ENCODE data around the gene BRD3OS. TPM values are rescaled to one million over a fixed set of nuclear protein-coding genes. Genes with fewer than 3 reads are reported as not detected.
A peak's percentile ranks its signal among the peaks of the same experiment; 100 is the strongest.

Gene BRD3OS
- total RNA-seq, 3 donors from 2014 or later = 11.9 to 15.5 (median 13.9) TPM

DNA sequence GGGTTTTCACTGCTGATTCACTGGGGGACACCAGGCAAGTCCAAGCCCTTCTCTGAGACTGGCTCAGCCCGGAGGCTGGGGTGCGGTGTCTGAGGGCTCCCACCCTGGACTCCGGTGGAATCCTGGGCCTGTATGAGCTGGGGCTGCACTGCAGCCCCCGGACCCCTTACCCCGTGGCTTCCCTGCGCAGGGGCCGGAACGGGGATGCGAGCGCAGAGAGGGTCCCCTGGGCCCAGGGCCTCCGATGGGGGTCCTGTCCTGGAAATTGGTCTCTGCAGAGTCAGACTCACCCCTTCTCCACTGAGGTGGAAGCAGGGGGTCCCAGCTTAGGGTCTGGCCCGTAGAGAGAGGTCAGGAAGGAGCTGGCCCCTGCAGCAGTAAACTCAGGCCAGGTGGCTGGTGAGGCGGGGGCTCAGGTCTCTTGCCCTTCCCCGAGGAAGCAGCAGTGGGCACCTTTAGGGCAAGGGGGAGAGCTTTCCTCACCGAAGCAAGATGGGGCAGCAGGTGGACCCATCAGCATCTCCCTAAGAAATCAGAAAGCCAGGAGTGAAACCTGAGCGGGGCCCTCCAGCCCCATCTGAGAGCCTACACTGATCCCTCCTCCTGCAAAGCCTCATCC is 31.5 kb upstream of the BRD3OS start:
- Mint-ChIP-seq H3K9me3 (no peaks in the 10 kb centered on the region), H3K36me3 (ENCODE audit: insufficient read depth) (no peaks in the 10 kb centered on the region), H3K4me3 (peak overlapping the region; percentile 71), H3K27me3 (ENCODE audit: low read depth) (peaks cover 7% of the 10 kb centered on the region), H3K4me1 (ENCODE audit: low read depth) (peaks cover 7% of the 10 kb centered on the region)
- DNase-seq (no peak), ATAC-seq (no peak)

DNA sequence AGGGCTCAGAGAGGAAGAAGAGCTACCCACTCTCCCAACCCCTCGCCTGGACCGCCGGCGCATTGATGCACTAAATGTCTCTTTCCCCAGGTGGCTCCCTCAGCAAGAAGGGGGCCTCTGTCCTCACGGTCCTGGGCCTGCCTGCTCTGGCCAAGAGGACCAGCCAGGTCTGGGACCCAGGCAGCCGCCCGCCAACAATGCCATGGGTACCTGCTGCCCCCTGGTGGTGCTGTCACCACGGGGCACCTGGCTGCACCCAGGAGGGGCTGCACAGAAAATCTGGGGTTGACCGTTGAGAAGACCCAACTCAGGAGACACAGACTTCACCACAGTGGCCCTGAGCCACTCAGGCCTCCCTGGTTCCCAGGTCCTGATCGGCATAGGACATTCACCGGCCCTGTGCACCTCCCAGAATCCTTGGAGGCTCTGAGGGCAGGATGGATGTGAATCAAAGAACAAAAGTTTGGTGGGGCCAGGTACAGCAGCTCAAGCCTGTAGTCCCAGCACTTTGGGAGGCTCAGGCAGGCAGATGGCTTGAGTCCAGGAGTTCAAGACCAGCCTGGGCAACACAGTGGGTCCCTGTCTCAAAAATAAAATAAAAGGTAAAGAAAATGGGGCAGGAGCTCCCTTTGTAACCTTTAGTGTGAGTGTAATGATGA is 30.8 kb upstream of the BRD3OS start:
- no peaks in the 10 kb centered on the region for H3K36me3 Mint-ChIP-seq (ENCODE audit: insufficient read depth)

DNA sequence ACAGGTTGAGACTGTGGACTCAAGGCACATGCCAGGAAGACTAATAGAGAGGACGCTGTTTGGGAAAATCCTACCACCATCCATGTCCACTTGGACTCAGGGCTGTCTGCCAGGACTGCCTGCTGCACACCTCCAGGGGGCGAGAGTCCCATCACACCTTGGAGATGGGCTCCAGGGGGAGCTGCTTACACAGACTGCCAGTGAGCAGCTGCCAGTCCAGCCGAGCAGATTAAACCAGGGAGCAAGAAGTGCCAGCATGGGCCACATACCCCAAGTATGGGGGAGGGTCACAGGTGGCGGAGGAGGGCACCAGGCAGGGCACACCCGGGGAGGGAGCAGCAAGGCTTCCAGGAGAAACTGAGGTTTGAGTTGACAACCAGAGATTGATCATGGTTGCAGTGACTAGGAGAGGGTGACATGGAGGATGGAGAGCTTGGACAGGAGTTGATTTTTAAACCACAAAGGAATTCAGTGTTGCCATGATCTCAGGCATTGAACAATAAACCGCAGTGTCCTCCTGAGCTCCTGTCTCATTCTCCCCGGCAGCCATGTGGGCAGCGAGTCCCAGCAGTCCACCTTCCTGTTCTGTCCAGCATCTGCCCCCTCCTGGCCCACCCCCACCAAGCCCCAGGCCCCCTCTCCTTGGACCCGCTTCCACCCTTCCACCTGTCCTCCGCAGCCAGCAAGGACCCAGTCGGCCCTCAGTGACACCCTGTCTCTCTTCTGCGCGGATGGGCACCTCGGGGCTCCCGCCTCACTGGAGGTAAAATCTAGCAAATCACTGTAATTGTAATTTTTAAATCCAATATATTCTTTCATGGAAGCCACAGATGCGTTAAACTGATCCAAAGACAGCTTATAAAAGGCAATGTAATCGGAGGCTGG is 30.0 kb upstream of the BRD3OS start:
- no peak for DNase-seq
- ATAC-seq = no peak

More for the DNA sequence above, 30.8 kb upstream of the BRD3OS start:
- Mint-ChIP-seq H3K4me3 (peak overlapping the region; percentile 59), H3K27me3 (ENCODE audit: low read depth) (peaks cover 7% of the 10 kb centered on the region), H3K4me1 (ENCODE audit: low read depth) (peaks cover 7% of the 10 kb centered on the region), H3K9me3 (no peaks in the 10 kb centered on the region)
- ATAC-seq = peak; percentile 42 to 50
- DNase-seq = peak; percentile 74

DNA sequence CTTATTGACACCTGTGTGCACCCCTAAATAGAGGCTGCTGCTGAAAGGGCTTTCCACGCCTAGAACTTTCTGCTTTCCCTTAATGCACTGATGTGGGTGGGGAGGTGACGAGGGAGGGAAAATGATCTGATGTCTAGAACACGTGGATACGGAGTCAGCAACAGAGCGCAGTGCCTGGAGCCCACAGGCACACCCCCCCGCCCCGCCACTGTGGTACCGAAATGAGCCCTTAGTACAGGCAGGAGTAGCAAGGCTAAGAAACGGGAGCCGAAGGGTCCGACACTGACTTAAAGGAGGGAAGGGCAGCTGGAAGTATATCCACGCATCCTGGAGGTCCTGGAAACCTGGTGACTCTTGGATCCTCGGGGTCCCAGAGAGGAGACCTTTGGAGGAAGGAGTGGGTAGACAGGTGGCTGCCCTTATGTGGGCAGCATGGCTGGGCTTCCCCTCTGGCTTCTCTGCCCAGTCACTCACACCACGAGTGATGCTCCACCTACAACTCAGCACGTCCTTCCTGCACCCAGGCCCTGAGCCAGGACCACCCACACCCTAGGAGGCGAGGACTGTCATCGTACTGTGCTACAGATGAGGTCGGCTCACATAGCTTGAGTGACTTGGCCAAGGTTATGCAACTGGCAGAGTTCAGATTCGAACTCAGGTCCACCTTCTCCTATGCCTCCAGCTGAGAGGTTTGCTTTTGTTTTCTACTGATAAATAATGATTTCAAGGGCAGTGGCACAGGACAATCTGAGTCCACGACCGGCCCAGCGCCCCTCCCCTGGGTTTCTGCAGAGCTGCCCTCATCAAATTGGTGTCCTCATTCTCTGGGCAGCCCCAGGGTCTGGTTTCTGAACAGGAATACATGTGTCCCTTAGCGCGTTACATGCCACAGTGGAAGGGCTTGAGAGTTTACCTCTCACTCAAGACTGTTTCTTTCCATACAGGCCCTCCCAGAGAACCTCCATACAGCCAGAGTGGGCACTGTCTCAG is 28.5 kb upstream of the BRD3OS start:
- peaks cover 7% of the 10 kb centered on the region for H3K4me1 Mint-ChIP-seq (ENCODE audit: low read depth)
- DNase-seq (no peak), ATAC-seq (no peak)
- H3K27me3 Mint-ChIP-seq (ENCODE audit: low read depth) = no peaks in the 10 kb centered on the region
- no peak overlapping the region for H3K4me3 Mint-ChIP-seq
- H3K9me3 Mint-ChIP-seq = no peaks in the 10 kb centered on the region
- H3K36me3 Mint-ChIP-seq (ENCODE audit: insufficient read depth) = no peaks in the 10 kb centered on the region

More for the DNA sequence above, 30.0 kb upstream of the BRD3OS start:
- Mint-ChIP-seq H3K27me3 (ENCODE audit: low read depth) (peaks cover 6% of the 10 kb centered on the region), H3K9me3 (no peaks in the 10 kb centered on the region), H3K36me3 (ENCODE audit: insufficient read depth) (no peaks in the 10 kb centered on the region), H3K4me1 (ENCODE audit: low read depth) (peaks cover 7% of the 10 kb centered on the region), H3K4me3 (no peak overlapping the region)

DNA sequence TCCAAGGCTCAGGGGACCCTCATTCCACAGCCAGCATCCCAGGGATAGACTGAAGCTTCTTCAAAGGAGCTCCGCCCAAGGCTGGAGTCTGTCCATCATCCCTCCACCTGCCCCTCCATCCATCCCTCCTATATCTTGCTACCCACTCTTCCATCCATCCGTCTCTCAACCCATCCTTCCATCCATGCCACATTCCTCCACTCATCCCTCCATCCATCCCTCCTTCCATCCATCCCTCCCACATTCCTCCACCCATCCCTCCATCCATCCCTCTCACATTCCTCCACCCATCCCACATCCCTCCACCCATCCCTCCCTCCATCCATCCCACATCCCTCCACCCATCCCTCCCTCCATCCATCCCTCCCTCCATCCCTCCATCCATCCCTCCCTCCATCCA is 27.7 kb upstream of the BRD3OS start:
- peaks cover 7% of the 10 kb centered on the region for H3K4me1 Mint-ChIP-seq (ENCODE audit: low read depth)
- no peaks in the 10 kb centered on the region for H3K9me3 Mint-ChIP-seq
- H3K4me3 Mint-ChIP-seq = no peak overlapping the region
- DNase-seq = no peak
- no peak for ATAC-seq
- no peaks in the 10 kb centered on the region for H3K27me3 Mint-ChIP-seq (ENCODE audit: low read depth)
- no peaks in the 10 kb centered on the region for H3K36me3 Mint-ChIP-seq (ENCODE audit: insufficient read depth)

DNA sequence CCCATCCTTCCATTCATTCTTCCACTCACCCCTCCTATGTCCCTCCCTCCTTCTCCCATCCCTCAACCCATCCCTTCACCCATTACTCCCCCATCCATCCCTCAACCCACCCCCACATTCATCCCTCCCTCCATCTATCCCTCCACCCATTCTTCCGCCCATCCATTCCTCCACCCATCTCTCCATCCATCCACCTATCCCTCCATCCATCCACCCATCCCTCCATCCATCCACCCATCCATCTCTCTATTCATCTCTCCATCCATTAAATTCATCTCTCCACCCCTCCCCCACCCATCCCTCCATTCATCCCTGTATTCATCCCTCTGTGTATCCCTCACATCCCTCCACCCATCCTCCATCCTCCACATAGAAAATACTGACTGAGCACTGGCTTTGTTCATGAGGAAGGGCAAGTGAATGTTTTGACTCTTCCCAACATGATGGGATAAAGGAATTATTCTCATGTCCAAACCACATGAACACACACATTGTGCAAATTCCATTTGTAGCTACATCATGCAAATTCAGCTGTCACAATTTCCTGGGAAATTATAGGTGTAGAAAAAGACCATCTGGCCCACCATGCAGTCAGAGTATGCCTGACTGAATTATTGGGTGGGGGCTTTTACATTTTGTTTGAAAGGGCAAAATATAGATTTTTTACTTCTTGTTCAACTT is 26.2 kb upstream of the BRD3OS start:
- H3K36me3 Mint-ChIP-seq (ENCODE audit: insufficient read depth) = no peaks in the 10 kb centered on the region

DNA sequence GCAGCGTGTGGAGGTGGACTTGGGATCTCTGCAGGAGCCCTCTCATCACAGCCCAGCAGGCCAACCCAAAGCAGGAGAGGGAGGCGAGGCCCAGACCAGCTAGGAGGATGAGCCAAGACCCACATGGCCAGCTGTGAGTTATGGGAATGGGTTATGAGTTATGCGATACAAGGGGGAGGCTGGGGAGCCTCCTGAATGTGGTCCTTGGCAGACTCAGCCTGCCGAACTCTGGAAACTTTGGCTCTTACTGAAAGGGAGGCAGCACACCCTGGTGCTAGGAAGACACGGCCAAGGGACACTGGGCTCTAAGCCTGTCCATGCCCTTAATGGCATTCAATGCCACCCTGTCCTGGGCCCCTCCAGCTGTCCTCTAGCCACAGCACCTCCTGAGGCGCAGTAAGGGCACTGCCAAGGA is 25.4 kb upstream of the BRD3OS start:
- Mint-ChIP-seq H3K4me1 (ENCODE audit: low read depth) (no peaks in the 10 kb centered on the region), H3K9me3 (no peaks in the 10 kb centered on the region), H3K4me3 (no peak overlapping the region), H3K36me3 (ENCODE audit: insufficient read depth) (no peaks in the 10 kb centered on the region), H3K27me3 (ENCODE audit: low read depth) (no peaks in the 10 kb centered on the region)
- ATAC-seq = no peak
- no peak for DNase-seq

More for the DNA sequence above, 26.2 kb upstream of the BRD3OS start:
- ATAC-seq = no peak
- no peak overlapping the region for H3K4me3 Mint-ChIP-seq
- H3K9me3 Mint-ChIP-seq = no peaks in the 10 kb centered on the region
- DNase-seq = no peak
- no peaks in the 10 kb centered on the region for H3K27me3 Mint-ChIP-seq (ENCODE audit: low read depth)
- H3K4me1 Mint-ChIP-seq (ENCODE audit: low read depth) = peaks cover 4% of the 10 kb centered on the region

DNA sequence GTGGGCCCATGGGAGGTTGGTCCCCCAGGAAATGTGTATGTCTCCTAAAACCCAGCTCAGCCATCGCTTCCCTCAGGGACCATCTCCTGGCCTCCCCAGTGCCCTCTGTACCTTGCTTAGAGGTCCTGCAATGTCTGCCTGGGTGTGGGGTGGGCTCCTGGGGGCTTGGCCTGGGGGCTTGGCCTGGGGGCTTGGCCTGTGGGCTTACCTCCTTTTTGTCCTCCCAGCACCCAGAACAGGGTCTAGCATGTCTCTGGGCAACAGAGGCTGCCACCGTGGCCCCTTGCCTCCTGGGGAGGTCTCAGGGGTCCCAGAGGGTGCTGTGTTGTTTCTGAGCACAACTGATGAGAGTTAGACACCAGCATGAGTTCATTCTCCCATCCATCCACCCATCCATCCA is 22.5 kb upstream of the BRD3OS start:
- ATAC-seq (no peak), DNase-seq (no peak)
- Mint-ChIP-seq H3K9me3 (no peaks in the 10 kb centered on the region), H3K4me3 (no peak overlapping the region), H3K4me1 (ENCODE audit: low read depth) (no peaks in the 10 kb centered on the region), H3K36me3 (ENCODE audit: insufficient read depth) (no peaks in the 10 kb centered on the region), H3K27me3 (ENCODE audit: low read depth) (peaks cover 10% of the 10 kb centered on the region)

DNA sequence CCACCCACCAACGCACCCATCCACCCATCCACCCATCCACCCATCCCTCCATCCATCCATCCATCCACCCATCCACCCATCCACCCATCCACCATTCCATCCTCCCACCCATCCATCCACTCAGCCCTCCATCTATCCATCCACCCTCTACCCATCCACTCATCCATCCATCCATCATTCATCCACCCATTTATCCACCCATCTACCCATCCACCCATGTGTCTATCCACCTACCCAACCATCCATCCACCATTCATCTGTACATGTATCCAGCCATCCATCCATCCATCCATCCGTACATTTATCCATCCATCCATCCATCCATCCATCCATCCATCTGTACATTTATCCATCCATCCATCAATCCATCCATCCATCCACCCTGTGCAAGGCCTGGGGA is 22.0 kb upstream of the BRD3OS start:
- ATAC-seq (no peak), DNase-seq (no peak)
- H3K9me3 Mint-ChIP-seq = no peaks in the 10 kb centered on the region
- no peak overlapping the region for H3K4me3 Mint-ChIP-seq
- peaks cover 10% of the 10 kb centered on the region for H3K27me3 Mint-ChIP-seq (ENCODE audit: low read depth)
- no peaks in the 10 kb centered on the region for H3K36me3 Mint-ChIP-seq (ENCODE audit: insufficient read depth)
- no peaks in the 10 kb centered on the region for H3K4me1 Mint-ChIP-seq (ENCODE audit: low read depth)

DNA sequence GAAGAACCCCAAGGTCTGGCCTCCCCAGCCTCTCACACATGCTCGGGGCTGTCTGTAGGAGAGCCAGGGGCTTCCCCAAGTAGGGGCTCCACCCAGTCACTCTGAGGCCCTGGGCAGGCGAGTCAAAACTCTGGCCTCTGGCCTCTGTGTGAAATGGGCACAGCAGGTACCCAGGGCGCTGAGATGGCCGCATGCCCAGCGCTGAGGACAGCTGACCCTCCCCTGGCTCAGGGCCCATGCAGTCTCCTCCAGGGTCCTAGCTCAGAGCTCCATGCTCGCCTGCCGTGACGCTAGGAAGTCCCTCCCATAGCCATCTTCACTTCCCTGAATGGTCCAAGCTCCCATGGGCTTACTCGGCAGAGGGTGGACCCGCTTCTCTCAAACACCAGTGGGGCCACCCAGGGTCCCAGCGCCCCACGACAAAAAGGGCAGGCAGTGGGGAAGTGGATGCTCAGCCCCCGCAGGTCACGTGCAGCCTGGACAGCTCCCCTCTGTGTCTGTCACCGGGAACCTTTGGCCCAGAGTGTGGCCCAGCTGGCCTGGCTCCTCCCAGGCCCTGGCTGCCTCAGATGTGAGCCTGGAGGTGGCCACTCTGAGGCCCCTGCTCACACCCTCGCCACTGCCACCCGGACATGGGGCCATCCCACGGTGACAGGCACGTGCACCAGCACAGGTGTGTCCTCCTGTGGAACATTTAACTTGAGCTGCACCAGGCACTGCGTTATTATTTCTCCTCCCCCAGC is 21.0 kb upstream of the BRD3OS start:
- no peaks in the 10 kb centered on the region for H3K4me1 Mint-ChIP-seq (ENCODE audit: low read depth)
- DNase-seq (no peak), ATAC-seq (no peak)
- peaks cover 10% of the 10 kb centered on the region for H3K27me3 Mint-ChIP-seq (ENCODE audit: low read depth)
- no peaks in the 10 kb centered on the region for H3K36me3 Mint-ChIP-seq (ENCODE audit: insufficient read depth)
- no peaks in the 10 kb centered on the region for H3K9me3 Mint-ChIP-seq
- H3K4me3 Mint-ChIP-seq = no peak overlapping the region

DNA sequence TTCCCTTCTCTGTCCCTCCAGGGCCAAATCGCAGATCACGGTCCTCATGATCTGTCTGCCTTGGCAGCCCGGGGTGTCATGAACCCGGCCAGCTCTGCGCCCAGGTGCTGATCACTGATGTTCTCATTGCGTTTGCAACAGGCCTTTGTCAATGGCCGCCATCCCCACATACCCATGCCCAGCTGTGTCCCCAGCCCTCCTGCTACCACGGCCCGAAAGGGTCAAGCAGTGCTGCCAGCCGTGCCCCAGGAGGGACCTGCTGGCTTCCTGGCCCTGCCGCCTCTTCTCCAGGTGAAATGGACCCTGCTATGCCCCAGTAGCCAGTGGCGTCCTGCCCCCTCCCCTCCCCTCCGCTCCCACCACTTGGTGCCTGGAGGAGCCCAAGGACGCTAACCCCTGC is 20.4 kb upstream of the BRD3OS start:
- DNase-seq (no peak), ATAC-seq (no peak)
- H3K4me3 Mint-ChIP-seq = no peak overlapping the region
- H3K4me1 Mint-ChIP-seq (ENCODE audit: low read depth) = no peaks in the 10 kb centered on the region
- H3K36me3 Mint-ChIP-seq (ENCODE audit: insufficient read depth) = no peaks in the 10 kb centered on the region
- H3K9me3 Mint-ChIP-seq = no peaks in the 10 kb centered on the region
- peaks cover 10% of the 10 kb centered on the region for H3K27me3 Mint-ChIP-seq (ENCODE audit: low read depth)

DNA sequence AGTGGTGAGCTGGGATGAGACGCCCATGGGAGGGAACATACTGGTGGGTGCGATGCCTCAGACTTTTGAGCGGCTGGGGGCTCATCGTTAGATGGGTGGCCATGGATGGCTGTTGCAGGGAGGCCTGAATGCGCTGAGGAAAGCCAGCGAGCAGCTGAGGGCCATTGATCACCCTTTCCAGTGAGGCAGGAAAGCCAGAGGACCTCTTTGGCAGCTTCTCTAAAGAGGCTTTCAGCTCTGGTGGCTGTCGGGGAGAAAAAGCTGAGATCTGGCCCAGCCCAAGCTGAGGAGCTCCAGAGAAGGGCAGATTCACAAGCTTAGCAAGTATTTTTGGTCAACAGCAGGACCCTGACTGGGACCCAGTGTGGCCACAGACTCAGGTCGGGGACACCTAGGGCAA is 19.9 kb upstream of the BRD3OS start:
- Mint-ChIP-seq H3K4me1 (ENCODE audit: low read depth) (no peaks in the 10 kb centered on the region), H3K27me3 (ENCODE audit: low read depth) (peaks cover 10% of the 10 kb centered on the region), H3K9me3 (no peaks in the 10 kb centered on the region), H3K36me3 (ENCODE audit: insufficient read depth) (no peaks in the 10 kb centered on the region), H3K4me3 (no peak overlapping the region)
- ATAC-seq (no peak), DNase-seq (no peak)

DNA sequence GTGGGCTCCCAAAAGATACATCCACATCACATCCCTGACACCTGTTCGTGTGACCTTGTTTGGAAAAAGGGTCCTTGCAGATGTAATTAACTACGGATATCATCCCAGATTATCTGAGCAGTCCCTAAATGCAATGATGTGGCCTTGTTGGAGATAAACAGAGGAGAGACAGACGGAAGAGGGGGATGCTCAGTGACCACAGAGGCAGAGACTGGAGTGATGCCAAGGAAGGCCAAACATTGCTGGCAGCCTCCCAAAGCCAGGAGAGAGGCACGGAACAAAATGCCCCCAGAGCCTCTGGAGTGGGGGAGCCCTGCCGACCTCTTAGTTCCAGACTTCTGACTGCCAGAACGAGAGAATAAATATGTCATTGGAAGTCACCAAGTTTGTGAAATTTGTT is 18.1 kb upstream of the BRD3OS start:
- Mint-ChIP-seq H3K9me3 (no peaks in the 10 kb centered on the region), H3K4me1 (ENCODE audit: low read depth) (no peaks in the 10 kb centered on the region), H3K36me3 (ENCODE audit: insufficient read depth) (no peaks in the 10 kb centered on the region), H3K4me3 (no peak overlapping the region), H3K27me3 (ENCODE audit: low read depth) (peaks cover 10% of the 10 kb centered on the region)
- ATAC-seq = no peak
- DNase-seq = no peak

Data from activated T-cell treated with anti-CD3 and anti-CD28 coated beads, Interleukin-2, amount 50 U/mL, for 4 hours (primary cell).